RWPE1 (cell line): ENCODE measurements around the gene SIX5.

Source experiments
- CTCF ChIA-PET: fragments of 350-600 bp; sonication (Branson Sonifier 250); formaldehyde crosslinking; extraction: SDS; loops from one replicate; lab custom pipeline; 2021; lab: Yijun Ruan, JAX
- POLR2A ChIA-PET: fragments of 400-600 bp; formaldehyde crosslinking; extraction: SDS; loops from one replicate; lab custom pipeline; 2020; ENCODE audit warnings: antibody characterized with exemption; ENCODE audit not compliant: low non-redundant PET; lab: Yijun Ruan, JAX
- DNase-seq: peaks from one replicate; pipeline ENCODE4 v3.0.0; 2012; ENCODE audit warnings: low spot score
- H3K27ac ChIP-seq: fragments of 450-650 bp; 2 replicates; pipeline ENCODE4 v1.5.1; 2017
- TF ChIP-seq, protein P1 (sequence below): fragments of 450-650 bp; conservative IDR thresholded peaks from 2 replicates; pipeline ENCODE4 v1.5.1; 2017; ENCODE audit warnings: low read depth, mild to moderate bottlenecking

The SIX5 gene

DNA sequence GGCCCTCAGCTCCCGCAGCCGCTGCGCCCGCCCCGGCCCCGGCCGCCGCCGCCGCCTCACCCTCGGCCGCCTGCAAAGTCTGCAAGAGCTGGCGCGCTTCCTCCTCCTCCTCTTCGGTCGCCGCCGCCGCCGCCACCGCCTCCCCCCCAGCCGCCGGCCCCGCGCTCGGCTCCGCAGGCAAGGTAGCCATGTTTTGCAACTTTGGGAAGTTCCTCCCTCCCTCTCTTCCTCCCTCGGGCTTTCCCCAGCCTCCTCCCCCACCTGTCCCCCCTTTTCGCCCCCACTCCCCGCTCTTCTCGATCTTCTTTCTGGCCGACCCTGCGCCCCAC, 433 bp downstream of the SIX5 start:
- peak; percentile 59 for DNase-seq
- ChIA-PET POLR2A (interaction anchor here (0.7 to 1.9 kb wide), 8 partner anchors 11 to 1155 kb away, joined by 3 to 27 read pairs (median 4); partner anchors contain the start of genes DMPK, IGSF23, QPCTL and SNRPD2), CTCF (interaction anchor here (0.7 to 2.9 kb wide), 2 partner anchors 31 to 80 kb away, joined by 3 to 41 read pairs; no protein-coding TSS in a partner anchor)
- TF ChIP-seq, protein P1, sequence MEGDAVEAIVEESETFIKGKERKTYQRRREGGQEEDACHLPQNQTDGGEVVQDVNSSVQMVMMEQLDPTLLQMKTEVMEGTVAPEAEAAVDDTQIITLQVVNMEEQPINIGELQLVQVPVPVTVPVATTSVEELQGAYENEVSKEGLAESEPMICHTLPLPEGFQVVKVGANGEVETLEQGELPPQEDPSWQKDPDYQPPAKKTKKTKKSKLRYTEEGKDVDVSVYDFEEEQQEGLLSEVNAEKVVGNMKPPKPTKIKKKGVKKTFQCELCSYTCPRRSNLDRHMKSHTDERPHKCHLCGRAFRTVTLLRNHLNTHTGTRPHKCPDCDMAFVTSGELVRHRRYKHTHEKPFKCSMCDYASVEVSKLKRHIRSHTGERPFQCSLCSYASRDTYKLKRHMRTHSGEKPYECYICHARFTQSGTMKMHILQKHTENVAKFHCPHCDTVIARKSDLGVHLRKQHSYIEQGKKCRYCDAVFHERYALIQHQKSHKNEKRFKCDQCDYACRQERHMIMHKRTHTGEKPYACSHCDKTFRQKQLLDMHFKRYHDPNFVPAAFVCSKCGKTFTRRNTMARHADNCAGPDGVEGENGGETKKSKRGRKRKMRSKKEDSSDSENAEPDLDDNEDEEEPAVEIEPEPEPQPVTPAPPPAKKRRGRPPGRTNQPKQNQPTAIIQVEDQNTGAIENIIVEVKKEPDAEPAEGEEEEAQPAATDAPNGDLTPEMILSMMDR = no peak
- peak overlapping the region; percentile 98 for H3K27ac ChIP-seq

GRCh38 chr19:45767881-45768654, 984 bp downstream of the SIX5 start:
- TF ChIP-seq, protein P1 = no peak
- no peak for DNase-seq
- H3K27ac ChIP-seq = peak overlapping the region; percentile 98
- ChIA-PET POLR2A (interaction anchor here (0.6 to 1.8 kb wide), 9 partner anchors 31 to 1155 kb away, joined by 3 to 11 read pairs (median 4); partner anchors contain the start of genes IGSF23, QPCTL and SNRPD2), CTCF (interaction anchor here (0.7 to 2.9 kb wide), 2 partner anchors 31 to 80 kb away, joined by 3 to 41 read pairs; no protein-coding TSS in a partner anchor)

- peak overlapping the region; percentile 98 for H3K27ac ChIP-seq
- ChIA-PET POLR2A (interaction anchor here (0.6 to 1.8 kb wide), 6 partner anchors 15 to 115 kb away, joined by 3 to 11 read pairs (median 4); partner anchors contain the start of genes QPCTL and SNRPD2), CTCF (interaction anchor here (0.6 kb wide), 1 partner anchor 310 kb away, joined by 3 read pairs; no protein-coding TSS in a partner anchor)
- TF ChIP-seq, protein P1 = no peak
- DNase-seq = peak; percentile 75
Observed at GRCh38 chr19:45767410-45767880, 1.6 kb downstream of the SIX5 start.

DNA sequence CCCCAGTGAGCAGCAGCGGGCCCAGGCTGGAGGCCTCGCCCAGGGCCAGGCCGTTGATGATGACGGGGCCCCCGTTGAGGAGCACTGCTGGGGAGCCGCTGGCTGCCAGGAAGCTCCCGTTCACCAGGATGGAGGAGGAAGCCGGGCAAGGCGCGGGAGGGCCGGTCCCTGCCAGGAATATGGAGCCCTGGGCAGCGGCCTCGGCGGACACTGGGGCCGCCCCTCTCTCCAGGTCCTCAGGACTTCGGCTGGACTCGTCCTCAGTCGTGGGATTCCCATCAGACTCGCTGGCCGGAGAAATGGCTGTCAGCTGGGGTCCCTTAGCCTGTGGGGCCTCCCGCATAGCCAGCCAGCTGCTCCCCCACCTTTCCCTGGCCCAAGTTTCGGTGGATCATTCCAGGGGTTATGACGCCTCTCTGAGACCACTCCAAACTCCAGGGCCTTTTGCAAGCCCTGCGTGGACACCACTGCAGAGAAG, 2.1 kb downstream of the SIX5 start:
- POLR2A ChIA-PET = interaction anchor here (0.6 to 1.8 kb wide), 5 partner anchors 14 to 75 kb away, joined by 3 to 11 read pairs (median 3); partner anchors contain the start of genes DMPK, QPCTL and SNRPD2
- no peak for DNase-seq
- H3K27ac ChIP-seq = peak overlapping the region; percentile 98
- CTCF ChIA-PET = interaction anchor here (0.6 to 0.8 kb wide), 3 partner anchors 74 to 311 kb away, joined by 3 to 4 read pairs (median 3); partner anchors contain the start of gene QPCTL
- TF ChIP-seq, protein P1 = no peak

GRCh38 chr19:45766296-45766868, 2.7 kb downstream of the SIX5 start:
- peak overlapping the region; percentile 98 for H3K27ac ChIP-seq
- DNase-seq = no peak
- POLR2A ChIA-PET = interaction anchor here (0.7 to 1.8 kb wide), 2 partner anchors 16 to 49 kb away, joined by 3 to 11 read pairs; partner anchors contain the start of gene DMPK
- TF ChIP-seq, protein P1 = no peak
- CTCF ChIA-PET = interaction anchor here (0.6 to 0.8 kb wide), 4 partner anchors 66 to 177 kb away, joined by 3 to 4 read pairs (median 4); partner anchors contain the start of gene QPCTL
